DMS153 treated with DMSO at 0.1 percent for 48 hours (cell line): ENCODE measurements around the gene FAM180A.
"Not testable (repeated sequence)": the region's sequence is repeated elsewhere in the genome, so short reads cannot be mapped to it uniquely, and the experiment has no call there.

Experiments
- DNase-seq: peaks from one replicate; lab custom pipeline; 2025; ENCODE audit not compliant: unreplicated experiment; lab: John Stamatoyannopoulos, UW

FAM180A gene

DNA sequence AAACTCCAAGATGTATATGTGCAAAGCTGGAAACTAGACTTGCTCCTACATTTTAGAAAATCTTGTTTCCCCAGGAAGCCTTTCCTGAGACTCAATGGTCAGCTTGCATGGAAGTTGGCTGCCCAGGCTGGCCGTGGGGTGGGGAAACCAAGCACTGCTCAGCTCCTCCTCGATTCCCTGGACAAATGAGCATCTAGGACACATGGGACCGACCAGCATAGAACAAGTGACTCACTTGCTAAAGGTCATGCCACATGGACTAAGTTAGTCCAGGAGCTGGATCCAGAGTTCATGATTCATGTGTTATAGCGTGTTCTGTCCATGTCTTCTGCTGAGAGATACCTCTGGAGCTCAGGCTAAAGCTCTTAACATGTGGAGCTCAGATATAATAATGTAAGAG, 6.2 kb downstream of the FAM180A start:
- DNase-seq: no peak

DNA sequence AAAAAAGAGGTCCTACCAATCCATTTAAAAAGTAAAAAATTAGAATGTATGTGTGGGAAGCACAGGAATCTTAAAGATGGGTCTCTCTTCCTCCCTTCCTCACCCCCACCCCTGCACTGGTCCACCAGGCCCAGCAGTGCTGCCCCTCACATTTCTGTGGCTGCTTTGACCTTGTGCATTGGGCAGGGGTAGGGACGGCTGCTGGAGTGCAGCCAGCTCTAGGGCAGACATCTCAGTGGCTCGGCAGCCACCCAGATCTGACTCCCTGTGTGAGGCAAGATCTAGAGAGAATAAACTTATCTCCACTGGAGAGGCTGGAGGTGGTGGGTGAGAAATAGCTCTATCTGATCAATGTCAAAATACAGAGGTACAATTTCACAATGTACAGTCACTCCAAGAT, 6.7 kb downstream of the FAM180A start:
- DNase-seq: no peak

DNA sequence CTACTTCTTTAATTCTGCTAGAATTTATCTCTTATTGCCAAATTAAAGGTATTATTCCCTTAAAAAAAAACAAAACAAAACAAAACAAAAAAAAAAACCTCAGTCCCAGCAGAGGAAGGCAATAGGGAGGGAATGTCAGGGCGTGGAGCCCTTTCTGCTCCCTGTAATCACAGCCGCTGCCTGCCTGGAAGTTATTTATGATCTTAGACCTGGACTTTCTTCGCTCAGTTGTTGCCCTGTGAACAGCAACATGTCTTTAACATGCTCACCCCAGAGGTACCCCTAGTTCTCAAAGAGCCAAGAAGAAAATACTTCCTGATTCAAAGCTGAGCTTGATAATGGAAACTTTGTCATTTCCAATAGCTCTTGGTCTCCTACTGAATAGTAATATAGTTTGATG, 7.7 kb downstream of the FAM180A start:
- DNase-seq: no peak

GRCh38 chr7:135737306-135737647, 11.3 kb downstream of the FAM180A start:
- not testable (repeated sequence) for DNase-seq

GRCh38 chr7:135736586-135737305, 11.9 kb downstream of the FAM180A start:
- no peak for DNase-seq

- DNase-seq: no peak
Measured at GRCh38 chr7:135734343-135734689, 14.3 kb downstream of the FAM180A start.

- DNase-seq: no peak
Measured at GRCh38 chr7:135733603-135734342, 14.8 kb downstream of the FAM180A start.

- no peak for DNase-seq
Measured at GRCh38 chr7:135731131-135731530, 17.5 kb downstream of the FAM180A start.

GRCh38 chr7:135729230-135729629, 19.4 kb downstream of the FAM180A start:
- DNase-seq: no peak

GRCh38 chr7:135728136-135728669, 20.4 kb downstream of the FAM180A start, which contains the start of gene SLC13A4:
SLC13A4 (minus strand) TSS chr7:135728186; CDS start chr7:135727496, 690 bp downstream.
- no peak for DNase-seq

DNA sequence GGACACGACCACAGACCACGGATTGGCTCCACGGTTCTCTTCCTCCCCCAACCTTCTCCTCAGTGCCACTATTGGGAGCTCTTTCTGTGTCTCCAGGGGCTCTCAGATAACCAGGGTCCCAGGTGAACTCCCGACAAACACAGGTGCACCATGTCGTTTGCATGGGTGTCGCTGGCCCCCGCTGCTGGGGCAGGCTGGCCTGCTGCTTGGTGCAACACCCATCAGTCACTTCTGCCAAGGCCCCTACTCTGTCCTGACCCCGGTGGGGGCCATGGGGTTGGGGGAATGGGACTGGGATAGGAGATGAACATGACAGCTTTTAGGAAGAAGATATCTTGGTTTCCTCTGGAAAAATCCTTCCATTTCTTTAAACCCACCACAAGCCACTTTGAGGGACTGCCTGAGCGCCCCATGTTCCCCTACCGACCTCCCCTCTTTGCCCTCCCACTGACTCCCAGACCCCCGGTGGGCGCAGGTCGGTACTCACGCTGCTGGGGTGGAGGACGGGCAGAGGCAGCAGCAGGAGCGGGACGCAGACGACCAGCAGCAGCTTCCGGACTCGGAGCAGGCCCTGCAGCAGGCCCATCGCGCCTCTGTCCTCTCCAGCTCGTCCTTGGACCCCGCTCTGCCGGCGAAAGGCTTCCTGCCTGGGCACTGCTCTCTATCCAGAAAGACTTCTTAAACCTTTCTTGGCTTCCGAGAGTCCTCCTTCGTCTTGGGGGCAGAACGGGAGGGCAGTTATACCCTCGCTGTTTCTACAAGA, 21.5 kb downstream of the FAM180A start:
- DNase-seq: no peak

DNA sequence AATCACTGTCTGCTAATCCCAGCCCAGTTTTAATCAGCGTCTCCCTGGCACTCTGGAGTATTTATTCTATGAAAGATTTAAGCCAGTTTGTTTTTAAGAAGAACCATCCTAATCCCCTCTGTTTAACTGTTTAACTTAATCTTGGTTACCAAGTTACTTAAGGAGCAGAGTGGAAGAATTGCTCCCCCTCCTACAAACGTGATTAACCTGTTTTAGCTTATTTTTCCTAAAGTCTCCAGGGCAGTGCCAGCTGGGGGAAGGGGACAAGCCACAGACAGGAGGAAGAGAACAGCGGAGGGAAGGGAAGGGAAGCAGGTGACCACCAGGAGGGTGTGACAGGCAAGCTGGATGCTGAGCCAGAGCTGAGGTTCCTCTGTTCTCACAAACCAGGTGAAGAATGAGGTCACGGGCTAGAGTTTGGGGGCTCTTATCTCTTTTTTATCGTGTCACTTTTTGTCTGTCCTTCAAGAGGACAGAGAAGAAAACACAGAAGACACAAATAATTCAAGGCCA, 22.3 kb downstream of the FAM180A start:
- DNase-seq: no peak

GRCh38 chr7:135723411-135723810, 25.2 kb downstream of the FAM180A start:
- DNase-seq: no peak

- no peak for DNase-seq
Measured at GRCh38 chr7:135721198-135721820, 27.3 kb downstream of the FAM180A start.

GRCh38 chr7:135719688-135720087, 28.9 kb downstream of the FAM180A start:
- DNase-seq: no peak

GRCh38 chr7:135718794-135719437, 29.7 kb downstream of the FAM180A start:
- no peak for DNase-seq

GRCh38 chr7:135718219-135718618, 30.4 kb downstream of the FAM180A start:
- DNase-seq: no peak

GRCh38 chr7:135717693-135718092, 30.9 kb downstream of the FAM180A start:
- no peak for DNase-seq

- DNase-seq: no peak
Measured at GRCh38 chr7:135716677-135717238, 31.9 kb downstream of the FAM180A start.

GRCh38 chr7:135715673-135716072, 32.9 kb downstream of the FAM180A start:
- no peak for DNase-seq
